H1 (cell line): ENCODE results near the gene EPHA3. TPM values are rescaled to one million over a fixed set of nuclear protein-coding genes. Genes with fewer than 3 reads are reported as not detected.

ENCODE experiments used
- CTCF ChIA-PET: fragments of 300-600 bp; sonication (Branson Sonifier 250); formaldehyde crosslinking; loops from one replicate; lab custom pipeline; 2021; ENCODE audit not compliant: partially characterized antibody; lab: Charles Lee
- POLR2A ChIA-PET: fragments of 300-600 bp; sonication (Branson Sonifier 250); formaldehyde crosslinking; loops from one replicate; lab custom pipeline; 2021; ENCODE audit warnings: inconsistent platforms; ENCODE audit not compliant: partially characterized antibody; lab: Charles Lee
- DNase-seq, 2 experiments: peaks; one replicate each; pipeline versions ENCODE4 v3.0.0 to v3.0.0-alpha.2; 2010 to 2022; ENCODE audit warnings: low spot score in 2 of 2, low read depth in 1 of 2, mixed read lengths in 1 of 2
- FAIRE-seq: peaks from 2 replicates; lab custom pipeline; 2011; peaks lifted over from hg19 to GRCh38; lab: Jason Lieb, UNC
- H2AFZ ChIP-seq: 2 replicates; pipeline ENCODE4 v1.8.1; 2012; ENCODE audit warnings: low read length, inconsistent platforms
- H2AK5ac ChIP-seq: 2 replicates; pipeline ENCODE4 v1.6.1; 2013; ENCODE audit warnings: low read depth, low read length
- H2BK120ac ChIP-seq: replicated peaks from 2 replicates; pipeline ENCODE3; 2013; ENCODE audit warnings: low read depth, low read length, inconsistent platforms
- H2BK12ac ChIP-seq: 2 replicates; pipeline ENCODE4 v1.6.1; 2013; ENCODE audit warnings: low read depth, low read length
- H2BK15ac ChIP-seq: 2 replicates; pipeline ENCODE4 v1.6.1; 2013; ENCODE audit warnings: low read length
- H2BK20ac ChIP-seq: 2 replicates; pipeline ENCODE4 v1.6.1; 2013; ENCODE audit warnings: low read length
- H2BK5ac ChIP-seq: 2 replicates; pipeline ENCODE4 v1.6.1; 2013; ENCODE audit warnings: low read depth, low read length
- H3K14ac ChIP-seq: 2 replicates; pipeline ENCODE4 v1.6.1; 2013; ENCODE audit warnings: inconsistent platforms; ENCODE audit not compliant: insufficient read length
- H3K18ac ChIP-seq: 2 replicates; pipeline ENCODE4 v1.6.1; 2013; ENCODE audit warnings: low read length; ENCODE audit errors: extremely low read depth
- H3K23ac ChIP-seq: 2 replicates; pipeline ENCODE4 v1.6.1; 2013; ENCODE audit warnings: inconsistent platforms; ENCODE audit not compliant: insufficient read length
- H3K23me2 ChIP-seq: 2 replicates; pipeline ENCODE4 v1.6.1; 2013; ENCODE audit warnings: low read depth, low read length
- H3K27ac ChIP-seq: 2 replicates; pipeline ENCODE4 v1.6.1; 2011; ENCODE audit warnings: low read depth, low read length, inconsistent platforms
- H3K27me3 ChIP-seq, 4 experiments: replicated peaks in 1 of 4; 1 replicate in 1 of 4; 2 replicates in 3 of 4; pipeline versions ENCODE4 v1.6.1 to v1.8.1; 2011 to 2013; ENCODE audit warnings: low read length in 3 of 4, mild to moderate bottlenecking in 3 of 4, inconsistent platforms in 2 of 4, mixed read lengths in 2 of 4, moderate library complexity in 1 of 4; ENCODE audit not compliant: control insufficient read depth in 3 of 4, insufficient read depth in 3 of 4; ENCODE audit errors: extremely low read depth in 1 of 4
- H3K36me3 ChIP-seq, 4 experiments: 2 replicates each; pipeline versions ENCODE4 v1.6.1 to v1.8.1; 2011 to 2013; ENCODE audit warnings: mild to moderate bottlenecking in 4 of 4, low read length in 3 of 4, moderate library complexity in 2 of 4, control low read depth in 1 of 4, inconsistent platforms in 1 of 4; ENCODE audit not compliant: insufficient read depth in 4 of 4, control insufficient read depth in 2 of 4
- H3K4ac ChIP-seq: replicated peaks from 2 replicates; pipeline ENCODE3; 2013; ENCODE audit warnings: low read length, low read depth, mixed read lengths, inconsistent platforms; ENCODE audit not compliant: insufficient read length
- H3K4me1 ChIP-seq, 4 experiments: replicated peaks in 1 of 4; 1 replicate in 1 of 4; 2 replicates in 3 of 4; pipeline versions ENCODE4 v1.6.1 to v1.8.1; 2011 to 2013; ENCODE audit warnings: low read length in 3 of 4, inconsistent platforms in 2 of 4, mixed read lengths in 1 of 4; ENCODE audit not compliant: insufficient read depth in 4 of 4, control insufficient read depth in 3 of 4
- H3K4me2 ChIP-seq, 2 experiments: 2 replicates each; pipeline versions ENCODE4 v1.6.1 to v1.8.1; 2011 to 2013; ENCODE audit warnings: low read depth in 2 of 2, low read length in 2 of 2, control low read depth in 1 of 2, inconsistent platforms in 1 of 2, mild to moderate bottlenecking in 1 of 2; ENCODE audit not compliant: insufficient read depth in 1 of 2
- H3K4me3 ChIP-seq, 4 experiments: fragments of 200-600, 300-600 bp in 1 of 4; sonication (generic), shearing (Covaris generic), sonication (Bioruptor Twin) in 1 of 4; 2 replicates each; pipeline versions ENCODE4 v1.5.1 to v1.8.1; 2011 to 2016; ENCODE audit warnings: low read length in 4 of 4, low read depth in 3 of 4, control low read depth in 2 of 4, inconsistent platforms in 2 of 4, mild to moderate bottlenecking in 2 of 4, mixed read lengths in 1 of 4, moderate library complexity in 1 of 4; ENCODE audit not compliant: insufficient read depth in 2 of 4; ENCODE audit errors: extremely low read depth in 1 of 4
- H3K56ac ChIP-seq: replicated peaks from 2 replicates; pipeline ENCODE3; 2013; ENCODE audit warnings: low read depth, mild to moderate bottlenecking, mixed read lengths, low read length, inconsistent platforms; ENCODE audit not compliant: insufficient read length
- H3K79me1 ChIP-seq: 2 replicates; pipeline ENCODE4 v1.6.1; 2013; ENCODE audit warnings: low read depth, low read length, control low read depth
- H3K79me2 ChIP-seq, 2 experiments: 2 replicates each; pipeline versions ENCODE4 v1.6.1 to v1.8.1; 2012 to 2013; ENCODE audit warnings: low read length in 2 of 2, mild to moderate bottlenecking in 2 of 2, inconsistent platforms in 1 of 2; ENCODE audit not compliant: insufficient read depth in 2 of 2, control insufficient read depth in 1 of 2
- H3K9ac ChIP-seq, 4 experiments: replicated peaks in 1 of 4; 1 replicate in 1 of 4; 2 replicates in 3 of 4; pipeline versions ENCODE4 v1.6.1 to v1.8.1; 2011 to 2013; ENCODE audit warnings: low read depth in 3 of 4, low read length in 3 of 4, control low read depth in 2 of 4, mild to moderate bottlenecking in 2 of 4, moderate library complexity in 2 of 4, inconsistent platforms in 1 of 4; ENCODE audit errors: extremely low read depth in 1 of 4
- H3K9me3 ChIP-seq, 2 experiments: 2 replicates each; pipeline versions ENCODE4 v1.6.1 to v1.8.1; 2012 to 2013; ENCODE audit warnings: mild to moderate bottlenecking in 2 of 2, moderate library complexity in 2 of 2, control low read depth in 1 of 2, inconsistent platforms in 1 of 2, low read depth in 1 of 2, low read length in 1 of 2, mixed read lengths in 1 of 2; ENCODE audit not compliant: insufficient read depth in 2 of 2
- H4K20me1 ChIP-seq, 2 experiments: replicated peaks in 1 of 2; 2 replicates each; pipeline versions ENCODE3 to v1.8.1; 2011 to 2013; ENCODE audit warnings: inconsistent platforms in 2 of 2, low read length in 2 of 2, mild to moderate bottlenecking in 1 of 2; ENCODE audit not compliant: insufficient read depth in 2 of 2, control insufficient read depth in 1 of 2
- H4K5ac ChIP-seq: 2 replicates; pipeline ENCODE4 v1.6.1; 2013; ENCODE audit warnings: low read length, low read depth, mixed read lengths, inconsistent platforms; ENCODE audit not compliant: insufficient read length
- H4K8ac ChIP-seq: 2 replicates; pipeline ENCODE4 v1.8.0; 2013; ENCODE audit warnings: mild to moderate bottlenecking, moderate library complexity, low read length, inconsistent platforms; ENCODE audit not compliant: insufficient read depth; ENCODE audit errors: extremely low read depth
- H4K91ac ChIP-seq: replicated peaks from 2 replicates; pipeline ENCODE3; 2013; ENCODE audit warnings: low read length, mixed read lengths, inconsistent platforms; ENCODE audit not compliant: insufficient read length
- SIX5 ChIP-seq: IDR thresholded peaks from 2 replicates; pipeline ENCODE4 v1.6.1; 2011; ENCODE audit warnings: mild to moderate bottlenecking, low read depth, low read length
- WGBS, 2 experiments: shearing (Covaris generic) in 1 of 2; methylation state at CpG; one replicate each; pipeline versions ENCODE4 v1.1.6 to v1.1.7; 2013 to 2015; ENCODE audit warnings: low lambda C conversion rate in 2 of 2, mixed read lengths in 2 of 2, inconsistent platforms in 1 of 2, low coverage in 1 of 2, missing lambda C conversion rate in 1 of 2; ENCODE audit not compliant: insufficient replicate concordance in 2 of 2, insufficient coverage in 1 of 2, insufficient read length in 1 of 2; ENCODE audit errors: extremely low coverage in 1 of 2, missing lambda C conversion rate in 1 of 2; 5-methylcytosine and 5-hydroxymethylcytosine counted together
- polyA plus RNA-seq, 7 experiments: library from polyadenylated mRNA; depleted of rRNA in 3 of 7; stranded (reverse) in 5 of 7; unstranded in 2 of 7; fragments of >200 nt in 5 of 7; fragments of 200-250 nt in 2 of 7; gene quantifications; 1 replicate in 5 of 7; 2 replicates in 1 of 7; 4 replicates in 1 of 7; pipeline versions ENCODE4 v1.2.1 to v1.2.3, GENCODE V29; 2011 to 2013; ENCODE audit warnings: missing spikeins in 2 of 7, mixed read lengths in 2 of 7
- total RNA-seq: library from RNA; stranded (reverse); fragmentation: NEBNext Ultra II Directional; extraction: Animal tissue kit (Norgen Biotek cat#: 25700); gene quantifications from 2 replicates; pipeline ENCODE4 v1.2.1, GENCODE V29; 2021

The EPHA3 gene
- total and polyA plus RNA-seq, 2 of the 8 experiments (the other 6 are each of a cell fraction or from before 2014, with no cell fraction given): 0.09 to 0.22 TPM

DNA sequence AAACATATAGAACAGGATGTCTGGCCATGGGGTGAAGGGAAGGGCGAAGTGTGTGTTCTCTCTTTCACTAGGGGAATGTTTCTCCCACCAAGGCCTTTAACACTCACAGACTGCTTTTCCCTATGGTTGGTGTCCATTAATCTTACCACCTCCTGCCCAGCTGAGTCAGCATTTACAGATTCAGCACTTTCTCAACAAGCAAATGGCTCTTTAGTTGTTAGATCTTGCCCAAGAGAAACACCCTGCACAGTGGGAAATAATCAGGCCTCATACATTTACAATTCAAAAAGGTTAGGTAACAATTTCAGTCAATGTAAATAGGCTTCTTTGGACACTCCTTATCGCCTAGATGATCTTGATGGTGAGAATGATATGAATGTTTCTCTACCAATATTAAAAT, 418.2 kb downstream of the EPHA3 start:
- Histone ChIP-seq H3K4me3 (no peak overlapping the region), H2BK120ac (no peak overlapping the region), H3K27ac (no peak overlapping the region), H2BK20ac (no peak overlapping the region), H3K79me2 (no peaks in the 10 kb centered on the region), H2AK5ac (no peak overlapping the region), H2BK5ac (no peak overlapping the region), H3K79me1 (no peaks in the 10 kb centered on the region), H4K91ac (no peak overlapping the region), H3K14ac (no peak overlapping the region), H3K9ac (no peak overlapping the region), H3K4me1 (peaks cover 0 to 9% (median 3%) of the 10 kb centered on the region in 4 experiments; a peak in 2 of 7 replicates), H3K27me3 (no peaks in the 10 kb centered on the region), H2AFZ (0 out of 2 replicates have a peak overlapping the region, but pooled peaks have one; percentile 42), H3K4ac (no peak overlapping the region), H3K9me3 (no peaks in the 10 kb centered on the region), H4K8ac (no peak overlapping the region), H4K20me1 (no peaks in the 10 kb centered on the region), H3K36me3 (no peaks in the 10 kb centered on the region), H3K56ac (no peak overlapping the region), H2BK12ac (no peak overlapping the region), H3K18ac (no peak overlapping the region), H2BK15ac (no peak overlapping the region), H3K23ac (no peak overlapping the region), H3K23me2 (no peaks in the 10 kb centered on the region), H3K4me2 (no peak overlapping the region), H4K5ac (no peak overlapping the region)
- ChIA-PET POLR2A (no interaction called here), CTCF (interaction anchor here (1.8 kb wide), 1 partner anchor 8 kb away, joined by 3 read pairs; no protein-coding TSS in a partner anchor)
- FAIRE-seq: no peak
- DNase-seq: no peak
- WGBS, 2 experiments: 92% methylated on average over 2 of the region's 2 CpGs; no CpG with 5 or more reads in 1 of the 2 experiments
- TF ChIP-seq SIX5: no peak
